Measurements from ENCODE around the gene DNM3. TPM values are rescaled to one million over a fixed set of nuclear protein-coding genes. Genes with fewer than 3 reads are reported as not detected.

Gene DNM3
- total and polyA plus RNA-seq, 2 donors (not counting 3 experiments of a cell fraction or from before 2014, with no cell fraction given), result 1.4 to 2.5 TPM

- dilution Hi-C loops (cut with MboI; ENCODE audit: extremely low pct_ligation_motif_present, low sequenced_read_pairs), result no loop called here
- Histone ChIP-seq H3K36me3 (ENCODE audit: control insufficient read depth in 2 of 2, extremely low read depth in 1 of 2, insufficient read depth in 2 of 2, low read length in 2 of 2) (no peaks in the 10 kb centered on the region), H3K27me3 (ENCODE audit: control insufficient read depth in 2 of 2, insufficient read depth in 2 of 2, low read length in 2 of 2) (no peaks in the 10 kb centered on the region), H3K9me3 (replicated peaks; ENCODE audit: control insufficient read depth, insufficient read depth, low read length) (no peaks in the 10 kb centered on the region), H3K9me1 (replicated peaks; ENCODE audit: control insufficient read depth, extremely low read depth, insufficient read depth, low read length) (no peaks in the 10 kb centered on the region), H3K27ac (ENCODE audit: insufficient read depth, low read depth, low read length) (no peak overlapping the region), H3K79me2 (ENCODE audit: control insufficient read depth, insufficient read depth, low read length) (no peaks in the 10 kb centered on the region), H3K4me3 (replicated peaks in 1 of 3; ENCODE audit: insufficient read depth in 1 of 3, low read depth in 1 of 3, low read length in 3 of 3) (no peak overlapping the region), H3K4me1 (ENCODE audit: control insufficient read depth, extremely low read depth, insufficient read depth, low read length) (no peaks in the 10 kb centered on the region), H2AFZ (ENCODE audit: low read depth, low read length) (no peak overlapping the region), H3K9ac (replicated peaks; ENCODE audit: extremely low read depth, insufficient read depth, low read length) (no peak overlapping the region), H3K4me2 (ENCODE audit: insufficient read depth, low read length) (no peak overlapping the region), H4K20me1 (replicated peaks; ENCODE audit: control insufficient read depth, extremely low read depth, insufficient read depth, low read length) (no peaks in the 10 kb centered on the region)
- ChIA-PET CTCF (no interaction called here), POLR2A (no interaction called here)
- BruUV-seq (replicated peaks), result no TSS peak
- no peak for FAIRE-seq
- intact Hi-C loops (cut with micrococcal nuclease), result loop anchor here (5.0 kb wide), 1 partner anchor 67 kb away; no protein-coding TSS in a partner anchor
- DNase-seq (ENCODE audit: low read depth, low spot score), result no peak
- TF ChIP-seq GATA2 (IDR thresholded peaks at IDR 0.05; ENCODE audit: insufficient read depth, insufficient read length, low read depth, low read length), result no peak
- TF ChIP-seq EZH2 (IDR thresholded peaks at IDR 0.05; ENCODE audit: borderline replicate concordance, low read depth, low read length, severe bottlenecking), result no peak
- no peak for TF ChIP-seq FOS (IDR thresholded peaks at IDR 0.05; ENCODE audit: borderline replicate concordance, insufficient read depth, low read length)
- TF ChIP-seq MYC (IDR thresholded peaks at IDR 0.05; ENCODE audit: low read depth, low read length), result no peak
- no peak for TF ChIP-seq POLR2AphosphoS5 (IDR thresholded peaks at IDR 0.05; ENCODE audit: insufficient read depth, low read depth, low read length)
- TF ChIP-seq CTCF (IDR thresholded peaks at IDR 0.05; ENCODE audit: extremely low read depth in 1 of 2, insufficient read depth in 1 of 2, low read depth in 1 of 2, low read length in 2 of 2), result no peak
- no peak for TF ChIP-seq JUN (IDR thresholded peaks at IDR 0.05; ENCODE audit: borderline replicate concordance, insufficient read depth, insufficient read length, low read depth)
- TF ChIP-seq MAX (IDR thresholded peaks at IDR 0.05; ENCODE audit: insufficient read depth, insufficient read length), result no peak
- TF ChIP-seq POLR2A (IDR thresholded peaks at IDR 0.05; ENCODE audit: low read depth, low read length), result no peak
Measured at GRCh38 chr1:171883849-171884248, 42.6 kb downstream of the DNM3 start.
